ENCODE measurements around the gene RASA3.

Gene RASA3

GRCh38 chr13:113960276-113960948, 172.0 kb downstream of the RASA3 start:
- DNase-seq, result no peak

DNA sequence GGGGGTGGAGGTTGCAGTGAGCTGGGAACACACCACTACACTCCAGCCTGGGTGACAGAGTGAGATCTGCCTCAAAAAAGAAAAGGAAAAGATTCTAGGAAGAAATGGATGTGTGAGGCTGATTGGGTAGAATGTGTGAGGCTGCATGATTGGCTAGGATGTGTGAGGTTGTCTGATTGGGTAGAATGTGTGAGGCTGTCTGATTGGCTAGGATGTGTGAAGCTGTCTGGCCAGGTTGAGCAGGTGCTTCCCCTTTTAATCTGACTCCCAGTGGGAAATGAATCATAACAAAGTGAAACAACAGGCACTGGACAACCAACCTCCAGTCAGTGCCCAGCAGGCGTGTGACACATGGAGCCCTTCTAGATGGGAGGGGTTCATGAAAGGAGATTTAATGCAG, 173.2 kb downstream of the RASA3 start:
- no peak for DNase-seq

GRCh38 chr13:113958373-113958772, 174.1 kb downstream of the RASA3 start:
- no peak for DNase-seq

DNA sequence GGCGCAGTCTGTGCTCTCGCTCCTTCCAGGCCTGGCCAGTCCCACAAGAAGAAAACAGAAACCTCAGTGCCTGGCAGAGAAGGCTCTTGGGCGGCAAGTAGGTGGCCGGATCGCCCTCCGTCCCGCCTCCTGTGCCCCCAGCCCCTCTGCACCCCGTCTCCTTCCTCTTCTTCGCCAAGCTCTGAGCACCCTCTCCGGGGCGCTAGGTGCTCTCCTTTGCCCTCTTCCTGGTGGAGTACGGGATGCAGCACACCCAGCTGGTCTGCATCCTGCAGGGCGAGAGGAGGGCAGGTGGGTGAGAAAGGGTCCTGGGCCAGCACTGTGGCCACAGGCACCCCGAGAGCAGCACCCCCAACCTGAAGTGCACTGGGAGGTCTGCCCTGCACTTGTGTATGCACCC, 175.9 kb downstream of the RASA3 start:
- DNase-seq, result no peak

GRCh38 chr13:113955691-113956090, 176.7 kb downstream of the RASA3 start:
- DNase-seq, result no peak

GRCh38 chr13:113955235-113955634, 177.2 kb downstream of the RASA3 start:
- DNase-seq, result no peak

GRCh38 chr13:113954046-113954835, 178.2 kb downstream of the RASA3 start:
- DNase-seq, result no peak

DNA sequence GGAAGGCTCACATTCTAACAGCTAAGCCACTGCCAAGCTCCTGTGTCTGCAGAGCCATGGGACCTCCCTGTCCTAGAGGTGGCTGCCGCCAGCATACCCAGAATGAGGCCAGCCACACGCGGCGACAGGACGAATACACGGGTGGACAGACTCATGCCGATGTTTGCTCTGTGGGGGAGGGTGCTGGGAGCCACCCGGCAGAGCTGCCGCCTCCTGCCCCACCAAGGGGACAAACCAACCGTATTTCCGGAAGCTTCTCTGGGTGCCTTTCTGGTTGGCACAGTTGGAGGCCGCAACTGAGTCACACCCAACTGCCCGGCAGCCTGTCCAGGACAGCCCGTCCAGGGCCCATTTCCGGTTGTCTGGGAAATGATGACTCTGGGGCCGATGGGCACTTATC, 178.9 kb downstream of the RASA3 start:
- no peak for DNase-seq

- DNase-seq, result no peak
Measured at GRCh38 chr13:113952983-113953520, 179.4 kb downstream of the RASA3 start.

- no peak for DNase-seq
Measured at GRCh38 chr13:113952151-113952982, 180.1 kb downstream of the RASA3 start.

GRCh38 chr13:113951246-113951999, 181.0 kb downstream of the RASA3 start:
- peak; percentile 7 for DNase-seq

DNA sequence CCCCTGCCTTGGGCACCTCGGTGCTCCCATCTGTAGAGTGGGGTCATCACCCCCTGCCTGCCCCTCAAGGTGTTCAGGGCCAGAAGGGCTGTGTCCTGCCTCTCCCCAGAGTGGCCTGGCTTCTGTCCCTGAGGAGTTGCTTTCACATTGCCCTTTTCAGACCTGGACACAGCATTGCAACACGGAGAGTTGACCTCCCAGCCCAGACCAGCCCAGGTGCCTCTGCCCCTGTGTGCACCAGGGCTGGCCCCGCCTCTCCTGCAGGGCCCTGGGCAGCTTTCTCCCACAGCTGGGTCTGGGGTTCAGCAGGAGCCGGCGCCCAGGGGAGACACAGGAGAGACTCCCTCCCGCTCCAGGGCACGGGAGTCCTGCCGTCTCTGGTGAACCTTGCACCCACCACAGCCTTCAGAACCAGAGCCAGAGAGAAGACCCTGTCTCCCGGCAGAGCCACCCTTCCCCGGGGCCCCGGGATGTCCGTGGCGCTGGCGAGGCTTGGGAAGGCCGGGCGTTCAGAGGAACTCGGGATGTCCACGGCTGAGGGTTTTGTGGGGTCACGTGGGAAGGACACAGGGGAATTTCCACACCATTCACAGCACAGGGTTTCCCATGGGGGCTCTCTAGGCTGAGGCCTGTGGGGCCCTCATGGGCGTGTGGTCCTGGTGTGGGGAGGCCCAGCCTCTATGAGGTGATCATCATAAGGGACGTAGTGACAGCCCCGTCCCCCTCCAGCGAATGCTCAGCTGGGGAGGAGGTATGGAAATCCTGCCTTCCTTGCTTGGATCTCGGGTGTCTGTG, 181.8 kb downstream of the RASA3 start:
- no peak for DNase-seq

- DNase-seq, result no peak
Measured at GRCh38 chr13:113949546-113949945, 182.9 kb downstream of the RASA3 start.

GRCh38 chr13:113948034-113948742, 184.2 kb downstream of the RASA3 start:
- no peak for DNase-seq

- DNase-seq, result no peak
Measured at GRCh38 chr13:113947311-113948033, 185.0 kb downstream of the RASA3 start.

GRCh38 chr13:113946409-113947181, 185.8 kb downstream of the RASA3 start:
- DNase-seq, result no peak

DNA sequence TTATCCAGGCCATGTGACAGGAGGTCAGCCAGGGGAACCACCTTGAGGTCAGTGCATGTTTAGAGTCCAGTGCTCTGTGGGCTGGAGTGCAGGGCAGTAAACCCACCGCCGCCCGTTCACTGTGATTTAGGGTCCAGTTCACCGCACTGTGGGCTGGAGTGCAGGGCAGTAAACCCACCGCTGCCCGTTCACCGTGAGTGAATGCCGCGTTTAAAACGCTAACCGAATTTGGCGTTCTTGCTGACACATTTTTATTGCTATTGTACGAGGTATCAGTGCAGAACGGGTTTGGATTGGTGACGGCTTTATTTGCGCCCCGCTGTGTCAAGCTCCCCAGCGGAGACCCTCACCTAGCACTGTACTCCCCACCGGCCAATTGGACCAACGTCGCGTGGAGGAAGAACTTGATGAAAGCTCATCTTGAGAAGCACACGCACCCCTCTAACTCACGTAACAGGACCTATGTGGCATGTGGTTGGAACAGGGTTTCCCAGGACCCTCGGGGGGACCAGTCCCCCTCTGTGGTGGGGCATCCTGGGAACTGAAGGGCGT, 186.5 kb downstream of the RASA3 start:
- DNase-seq, result no peak

- DNase-seq, result no peak
Measured at GRCh38 chr13:113943821-113944565, 188.4 kb downstream of the RASA3 start.

All from activated T-cell treated with anti-CD3 and anti-CD28 coated beads for 4 hours (primary cell).